Progenitor cell of endocrine pancreas (in vitro differentiated cells): ENCODE measurements around the gene TCP11L2. TPM values are rescaled to one million over a fixed set of nuclear protein-coding genes. Genes with fewer than 3 reads are reported as not detected.

ENCODE experiments used
- DNase-seq: peaks from one replicate; pipeline ENCODE4 v3.0.0; 2021; ENCODE audit warnings: low spot score; ENCODE audit not compliant: unreplicated experiment
- H3K27ac Mint-ChIP-seq: 2 replicates; pipeline ENCODE4 v1.8.0; 2021; ENCODE audit warnings: mild to moderate bottlenecking, moderate library complexity, mixed read lengths
- H3K27me3 Mint-ChIP-seq: 2 replicates; pipeline ENCODE4 v1.8.0; 2021; ENCODE audit warnings: mixed read lengths
- H3K36me3 Mint-ChIP-seq: 2 replicates; pipeline ENCODE4 v1.8.0; 2022; ENCODE audit warnings: mixed read lengths; ENCODE audit not compliant: insufficient read depth
- H3K4me1 Mint-ChIP-seq: 2 replicates; pipeline ENCODE4 v1.8.0; 2021; ENCODE audit warnings: low read depth, mixed read lengths
- H3K4me3 Mint-ChIP-seq: 2 replicates; pipeline ENCODE4 v1.8.0; 2021; ENCODE audit warnings: low read depth, mild to moderate bottlenecking, moderate library complexity, mixed read lengths
- H3K9me3 Mint-ChIP-seq: 2 replicates; pipeline ENCODE4 v1.8.0; 2021; ENCODE audit warnings: low read depth, mixed read lengths
- CTCF ChIP-seq: fragments of 200-600 bp; sonication (generic); IDR thresholded peaks from one replicate; pipeline ENCODE4 v1.5.0; 2021; ENCODE audit warnings: antibody characterized with exemption, mild to moderate bottlenecking; ENCODE audit not compliant: unreplicated experiment
- total RNA-seq: library from RNA; stranded (reverse); gene quantifications from 2 replicates; pipeline ENCODE4 v1.2.1, GENCODE V29; 2021

TCP11L2 gene
- total RNA-seq, 1 donor from 2014 or later = 16.1 TPM

GRCh38 chr12:106296179-106296877 is 6.2 kb upstream of the TCP11L2 start:
- Mint-ChIP-seq H3K27me3 (no peaks in the 10 kb centered on the region), H3K4me1 (peaks cover 5% of the 10 kb centered on the region), H3K36me3 (no peaks in the 10 kb centered on the region), H3K27ac (no peak overlapping the region), H3K4me3 (no peak overlapping the region), H3K9me3 (no peaks in the 10 kb centered on the region)
- TF ChIP-seq CTCF = no peak
- DNase-seq = no peak

GRCh38 chr12:106297075-106297474 is 5.5 kb upstream of the TCP11L2 start:
- no peak for TF ChIP-seq CTCF
- no peaks in the 10 kb centered on the region for H3K27me3 Mint-ChIP-seq
- H3K4me1 Mint-ChIP-seq = peaks cover 4% of the 10 kb centered on the region
- H3K4me3 Mint-ChIP-seq = no peak overlapping the region
- H3K27ac Mint-ChIP-seq = no peak overlapping the region
- no peaks in the 10 kb centered on the region for H3K36me3 Mint-ChIP-seq
- H3K9me3 Mint-ChIP-seq = no peaks in the 10 kb centered on the region
- no peak for DNase-seq

GRCh38 chr12:106297681-106298080 is 4.9 kb upstream of the TCP11L2 start:
- Mint-ChIP-seq H3K27me3 (no peaks in the 10 kb centered on the region), H3K4me3 (no peak overlapping the region), H3K36me3 (no peaks in the 10 kb centered on the region), H3K27ac (no peak overlapping the region), H3K4me1 (peaks cover 4% of the 10 kb centered on the region), H3K9me3 (no peaks in the 10 kb centered on the region)
- TF ChIP-seq CTCF = no peak
- DNase-seq = no peak

- Mint-ChIP-seq H3K27ac (no peak overlapping the region), H3K4me1 (peaks cover 4% of the 10 kb centered on the region), H3K36me3 (no peaks in the 10 kb centered on the region), H3K9me3 (no peaks in the 10 kb centered on the region), H3K4me3 (no peak overlapping the region), H3K27me3 (no peaks in the 10 kb centered on the region)
- DNase-seq = no peak
- no peak for TF ChIP-seq CTCF
These were observed 3.2 kb upstream of the TCP11L2 start for GRCh38 chr12:106299202-106299774.

- no peak for DNase-seq
- H3K4me3 Mint-ChIP-seq = peak overlapping the region; percentile 9
- H3K27ac Mint-ChIP-seq = peak overlapping the region; percentile 31
- H3K4me1 Mint-ChIP-seq = peaks cover 4% of the 10 kb centered on the region
- H3K27me3 Mint-ChIP-seq = no peaks in the 10 kb centered on the region
- no peaks in the 10 kb centered on the region for H3K36me3 Mint-ChIP-seq
- no peaks in the 10 kb centered on the region for H3K9me3 Mint-ChIP-seq
- TF ChIP-seq CTCF = no peak
These were observed 1.8 kb upstream of the TCP11L2 start for GRCh38 chr12:106300761-106301160.
